ENCODE measurements around the gene IRAG1.

DNA sequence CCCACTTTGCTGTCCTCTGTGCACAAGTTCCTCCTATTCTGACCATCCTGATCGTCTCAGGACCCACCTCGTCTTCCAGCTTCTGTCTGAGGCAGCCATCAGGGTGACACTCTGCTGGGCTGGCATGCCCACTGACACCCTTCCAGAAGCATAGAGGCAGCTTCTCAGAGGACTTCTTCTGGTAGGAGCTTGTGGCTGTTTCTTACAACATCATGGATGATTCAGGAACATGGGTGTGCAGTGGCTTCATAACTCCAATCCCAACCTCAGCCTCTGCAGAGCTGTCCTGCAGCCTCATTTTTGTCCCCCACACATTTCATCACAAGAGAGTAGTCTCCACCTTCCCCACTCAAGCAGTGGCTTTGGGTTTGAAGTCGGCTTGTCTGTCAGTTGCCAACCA, 36.6 kb upstream of the IRAG1 start:
- no peak for TF ChIP-seq EP300 (IDR thresholded peaks at IDR 0.05; ENCODE audit: borderline replicate concordance)
- TF ChIP-seq, protein P1, sequence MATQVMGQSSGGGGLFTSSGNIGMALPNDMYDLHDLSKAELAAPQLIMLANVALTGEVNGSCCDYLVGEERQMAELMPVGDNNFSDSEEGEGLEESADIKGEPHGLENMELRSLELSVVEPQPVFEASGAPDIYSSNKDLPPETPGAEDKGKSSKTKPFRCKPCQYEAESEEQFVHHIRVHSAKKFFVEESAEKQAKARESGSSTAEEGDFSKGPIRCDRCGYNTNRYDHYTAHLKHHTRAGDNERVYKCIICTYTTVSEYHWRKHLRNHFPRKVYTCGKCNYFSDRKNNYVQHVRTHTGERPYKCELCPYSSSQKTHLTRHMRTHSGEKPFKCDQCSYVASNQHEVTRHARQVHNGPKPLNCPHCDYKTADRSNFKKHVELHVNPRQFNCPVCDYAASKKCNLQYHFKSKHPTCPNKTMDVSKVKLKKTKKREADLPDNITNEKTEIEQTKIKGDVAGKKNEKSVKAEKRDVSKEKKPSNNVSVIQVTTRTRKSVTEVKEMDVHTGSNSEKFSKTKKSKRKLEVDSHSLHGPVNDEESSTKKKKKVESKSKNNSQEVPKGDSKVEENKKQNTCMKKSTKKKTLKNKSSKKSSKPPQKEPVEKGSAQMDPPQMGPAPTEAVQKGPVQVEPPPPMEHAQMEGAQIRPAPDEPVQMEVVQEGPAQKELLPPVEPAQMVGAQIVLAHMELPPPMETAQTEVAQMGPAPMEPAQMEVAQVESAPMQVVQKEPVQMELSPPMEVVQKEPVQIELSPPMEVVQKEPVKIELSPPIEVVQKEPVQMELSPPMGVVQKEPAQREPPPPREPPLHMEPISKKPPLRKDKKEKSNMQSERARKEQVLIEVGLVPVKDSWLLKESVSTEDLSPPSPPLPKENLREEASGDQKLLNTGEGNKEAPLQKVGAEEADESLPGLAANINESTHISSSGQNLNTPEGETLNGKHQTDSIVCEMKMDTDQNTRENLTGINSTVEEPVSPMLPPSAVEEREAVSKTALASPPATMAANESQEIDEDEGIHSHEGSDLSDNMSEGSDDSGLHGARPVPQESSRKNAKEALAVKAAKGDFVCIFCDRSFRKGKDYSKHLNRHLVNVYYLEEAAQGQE (IDR thresholded peaks at IDR 0.05; ENCODE audit: low read depth), result no peak
- no peak for TF ChIP-seq TEAD4 (IDR thresholded peaks at IDR 0.05)
